GM12878 (cell line): ENCODE results near the gene CACNA1E. TPM values are rescaled to one million over a fixed set of nuclear protein-coding genes. Genes with fewer than 3 reads are reported as not detected.

ENCODE experiments used
- ATAC-seq: fragments of 200-7000 bp; cut with Tn5 transposase; 3 replicates; pipeline ENCODE4 v1.9.1; 2020; ENCODE audit warnings: mild to moderate bottlenecking, moderate library complexity
- BruUV-seq: library from RNA; stranded (reverse); fragments of 400-500 nt; replicated peaks from 2 replicates; lab custom pipeline; 2021; lab: Mats Ljungman, UMichigan
- CTCF ChIA-PET: fragments of 300-600 bp; sonication (Branson Sonifier 250); formaldehyde crosslinking; extraction: SDS; loops from one replicate; lab custom pipeline; 2021; ENCODE audit warnings: inconsistent platforms; lab: Yijun Ruan, JAX
- POLR2A ChIA-PET: fragments of 350-600 bp; formaldehyde crosslinking; extraction: SDS; loops from one replicate; lab custom pipeline; 2021; ENCODE audit warnings: inconsistent platforms; lab: Charles Lee
- RAD21 ChIA-PET: fragments of 300-600 bp; sonication (Branson Sonifier 250); formaldehyde crosslinking; loops from one replicate; lab custom pipeline; 2023; ENCODE audit warnings: antibody characterized with exemption; ENCODE audit not compliant: unreplicated experiment; lab: Charles Lee
- SMC1A ChIA-PET: fragments of 300-600 bp; sonication (Branson Sonifier 250); formaldehyde crosslinking; loops from one replicate; lab custom pipeline; 2023; ENCODE audit not compliant: unreplicated experiment, uncharacterized antibody; lab: Charles Lee
- DNase-seq: peaks from one replicate; pipeline ENCODE4 v3.0.0-alpha.2; 2011; ENCODE audit warnings: low read depth, low spot score
- FAIRE-seq: peaks from 3 replicates; lab custom pipeline; 2011; peaks lifted over from hg19 to GRCh38; lab: Jason Lieb, UNC
- H2AFZ ChIP-seq: 2 replicates; pipeline ENCODE4 v1.6.0; 2011; ENCODE audit warnings: low read depth, low read length, control low read depth; ENCODE audit not compliant: control insufficient read depth
- H3K27ac ChIP-seq: 2 replicates; pipeline ENCODE4 v1.5.1; 2011; ENCODE audit warnings: control low read depth; ENCODE audit not compliant: control insufficient read depth, insufficient read depth
- H3K27me3 ChIP-seq, 2 experiments: replicated peaks in 1 of 2; 2 replicates each; pipeline versions ENCODE4 v1.6.0 to v1.6.1; 2011; ENCODE audit warnings: low read length in 1 of 2; ENCODE audit not compliant: control insufficient read depth in 2 of 2, insufficient read depth in 2 of 2
- H3K36me3 ChIP-seq, 2 experiments: 2 replicates each; pipeline ENCODE4 v1.5.1; 2011; ENCODE audit warnings: low read length in 1 of 2; ENCODE audit not compliant: control insufficient read depth in 2 of 2, insufficient read depth in 2 of 2
- H3K4me1 ChIP-seq: 2 replicates; pipeline ENCODE4 v1.6.1; 2011; ENCODE audit warnings: mild to moderate bottlenecking, low read length, moderate library complexity, mixed read lengths; ENCODE audit not compliant: control insufficient read depth, insufficient read depth
- H3K4me2 ChIP-seq: 2 replicates; pipeline ENCODE4 v1.6.0; 2011; ENCODE audit warnings: control low read depth; ENCODE audit not compliant: control insufficient read depth, insufficient read depth
- H3K4me3 ChIP-seq: fragments of 200-600 bp; sonication (generic); 2 replicates; pipeline ENCODE4 v1.5.1; 2016
- H3K79me2 ChIP-seq: 2 replicates; pipeline ENCODE4 v1.6.0; 2011; ENCODE audit warnings: low read length; ENCODE audit not compliant: control insufficient read depth, insufficient read depth
- H3K9ac ChIP-seq: 2 replicates; pipeline ENCODE4 v1.8.0; 2011; ENCODE audit warnings: low read length, control low read depth, mixed read lengths; ENCODE audit not compliant: control insufficient read depth, insufficient read depth
- H3K9me3 ChIP-seq: replicated peaks from 3 replicates; pipeline ENCODE4 v1.5.1; 2011; ENCODE audit warnings: mild to moderate bottlenecking, low read length; ENCODE audit not compliant: control insufficient read depth, insufficient read depth
- H4K20me1 ChIP-seq: 2 replicates; pipeline ENCODE4 v1.6.0; 2011; ENCODE audit not compliant: control insufficient read depth, insufficient read depth
- ATF3 ChIP-seq: IDR thresholded peaks from 2 replicates; pipeline ENCODE4 v1.6.1; 2011; ENCODE audit warnings: low read depth, mild to moderate bottlenecking, low read length, moderate library complexity, borderline replicate concordance; ENCODE audit errors: extremely low read depth
- ATF7 ChIP-seq: fragments of 450-650 bp; IDR thresholded peaks from 2 replicates; pipeline ENCODE4 v1.6.1; 2016; ENCODE audit warnings: low read depth, mild to moderate bottlenecking
- CHD4 ChIP-seq: fragments of 200-600 bp; sonication (generic); IDR thresholded peaks from 2 replicates; pipeline ENCODE4 v1.6.1; 2016; ENCODE audit warnings: mild to moderate bottlenecking
- GATAD2B ChIP-seq: fragments of 450-650 bp; conservative IDR thresholded peaks from 2 replicates; pipeline ENCODE4 v1.6.1; 2017; ENCODE audit warnings: low read depth, mild to moderate bottlenecking, moderate library complexity
- IRF3 ChIP-seq: fragments of 450-650 bp; IDR thresholded peaks from 2 replicates; pipeline ENCODE4 v1.6.1; 2014; ENCODE audit warnings: mild to moderate bottlenecking
- NFXL1 ChIP-seq: fragments of 450-650 bp; IDR thresholded peaks from 2 replicates; pipeline ENCODE4 v1.6.1; 2017; ENCODE audit warnings: antibody characterized with exemption, mild to moderate bottlenecking, borderline replicate concordance
- NR2C1 ChIP-seq: fragments of 450-650 bp; IDR thresholded peaks from 2 replicates; pipeline ENCODE4 v1.6.1; 2017; ENCODE audit warnings: antibody characterized with exemption, mild to moderate bottlenecking, moderate library complexity
- POLR2A ChIP-seq: IDR thresholded peaks from 2 replicates; pipeline ENCODE4 v1.6.1; 2011; ENCODE audit warnings: low read depth, mild to moderate bottlenecking, low read length
- RBBP5 ChIP-seq: fragments of 200-600 bp; sonication (generic); conservative IDR thresholded peaks from 2 replicates; pipeline ENCODE4 v1.6.1; 2016
- RELA ChIP-seq: fragments of 450-650 bp; IDR thresholded peaks from 2 replicates; pipeline ENCODE4 v1.8.0; 2014; ENCODE audit warnings: borderline replicate concordance; ENCODE audit not compliant: partially characterized antibody
- SP1 ChIP-seq: IDR thresholded peaks from one replicate; pipeline ENCODE4 v1.6.1; 2011; ENCODE audit warnings: low read depth, low read length
- ZBED1 ChIP-seq: IDR thresholded peaks from 2 replicates; pipeline ENCODE4 v1.6.1; 2016; ENCODE audit warnings: borderline replicate concordance
- ZBTB4 ChIP-seq: fragments of 450-650 bp; formaldehyde crosslinking; IDR thresholded peaks from 2 replicates; pipeline ENCODE4 v1.4.0; 2022; ENCODE audit warnings: mild to moderate bottlenecking, moderate library complexity
- ZNF217 ChIP-seq: fragments of 450-650 bp; IDR thresholded peaks from 2 replicates; pipeline ENCODE4 v1.6.1; 2017; ENCODE audit warnings: antibody characterized with exemption, mild to moderate bottlenecking
- WGBS: methylation state at CpG from one replicate; pipeline ENCODE4 v1.1.6; 2016; ENCODE audit warnings: low lambda C conversion rate; ENCODE audit not compliant: insufficient replicate concordance, insufficient coverage; ENCODE audit errors: missing lambda C conversion rate; 5-methylcytosine and 5-hydroxymethylcytosine counted together
- in situ Hi-C: fragments of 300-500 bp; cut with MboI; formaldehyde crosslinking; loops from 9 replicates; pipeline ENCODE4 v1.14.3; 2018; ENCODE audit warnings: mixed read lengths
- intact Hi-C: fragments of 100-400 bp; cut with micrococcal nuclease; formaldehyde crosslinking; loops from one replicate; pipeline ENCODE4 v1.14.2; 2022; ENCODE audit not compliant: unreplicated experiment
- polyA plus RNA-seq, 11 experiments: library from polyadenylated mRNA; depleted of rRNA in 4 of 11; unstranded in 6 of 11; stranded (reverse) in 5 of 11; fragments of >200 nt; fragmentation: Nextera tagmentation in 4 of 11; fragmentation: Illumina TruSeq in 1 of 11; extraction: Ambion mirVana in 4 of 11; extraction: Trizol in 1 of 11; gene quantifications; 1 replicate in 1 of 11; 2 replicates in 10 of 11; pipeline versions ENCODE4 v1.2.1 to v1.2.3, GENCODE V29; 2011 to 2016; ENCODE audit warnings: inconsistent platforms in 2 of 11, missing spikeins in 2 of 11, low read depth in 1 of 11
- total RNA-seq, 4 experiments: library from RNA; depleted of rRNA in 3 of 4; stranded (reverse); fragments of >200 nt in 3 of 4; fragmentation: Illumina TruSeq in 1 of 4; extraction: Trizol in 1 of 4; gene quantifications; 2 replicates each; pipeline versions ENCODE4 v1.2.1 to v1.2.3, GENCODE V29; 2013 to 2021

CACNA1E gene
- total and polyA plus RNA-seq, 10 of the 15 experiments (the other 5 are each of a cell fraction or from before 2014, with no cell fraction given) = 0.57 to 22.0 (median 8.5) TPM

GRCh38 chr1:181518152-181518551 lies 34.8 kb downstream of the CACNA1E start:
- H3K9me3 ChIP-seq = no peaks in the 10 kb centered on the region
- H3K9ac ChIP-seq = no peak overlapping the region
- peaks cover 30% of the 10 kb centered on the region for H3K4me1 ChIP-seq
- H3K4me2 ChIP-seq = no peak overlapping the region
- H2AFZ ChIP-seq = no peak overlapping the region
- H3K27me3 ChIP-seq = no peaks in the 10 kb centered on the region
- H3K36me3 ChIP-seq = no peaks in the 10 kb centered on the region
- BruUV-seq = no TSS peak
- no peaks in the 10 kb centered on the region for H4K20me1 ChIP-seq
- ChIA-PET RAD21 (interaction anchor here (1.7 to 16.9 kb wide), 3 partner anchors 9 to 418 kb away, joined by 4 to 278 read pairs (median 6); partner anchors contain the start of gene CACNA1E), SMC1A (interaction anchor here (1.2 to 2.0 kb wide), 7 partner anchors 9 to 159 kb away, joined by 3 to 9 read pairs (median 4); partner anchors contain the start of gene CACNA1E), CTCF (interaction anchor here (1.0 to 2.5 kb wide), 6 partner anchors 25 to 159 kb away, joined by 3 to 9 read pairs (median 6); partner anchors contain the start of gene CACNA1E), POLR2A (interaction anchor here (0.8 to 1.5 kb wide), 4 partner anchors 12 to 132 kb away, joined by 3 to 4 read pairs (median 4); no protein-coding TSS in a partner anchor)
- no peak overlapping the region for H3K27ac ChIP-seq
- in situ Hi-C loops (no loop called here), intact Hi-C loops (no loop called here)
- TF ChIP-seq NR2C1 = no peak
- no peak for TF ChIP-seq ATF7
- no peak for TF ChIP-seq POLR2A
- no peak for TF ChIP-seq IRF3
- no peak for TF ChIP-seq ATF3
- TF ChIP-seq SP1 = no peak
- TF ChIP-seq RBBP5 = no peak
- no peak for TF ChIP-seq ZBTB4
- TF ChIP-seq CHD4 = no peak
- no peak for TF ChIP-seq NFXL1
- TF ChIP-seq ZBED1 = no peak
- TF ChIP-seq RELA = no peak
- TF ChIP-seq GATAD2B = no peak
- no peak for TF ChIP-seq ZNF217
- H3K79me2 ChIP-seq = no peaks in the 10 kb centered on the region
- 92% methylated on average over 2 of the region's 2 CpGs for WGBS
- no peak for FAIRE-seq
- ATAC-seq = no peak
- no peak for DNase-seq
- H3K4me3 ChIP-seq = no peak overlapping the region
